ENCODE results near the gene KANK2. TPM values are rescaled to one million over a fixed set of nuclear protein-coding genes. Genes with fewer than 3 reads are reported as not detected.

Gene KANK2
- total RNA-seq, 1 donor from 2014 or later, result 387 TPM

- Mint-ChIP-seq H3K4me3 (ENCODE audit: unreplicated experiment) (no peak overlapping the region), H3K36me3 (ENCODE audit: unreplicated experiment) (peaks cover 32% of the 10 kb centered on the region), H3K27ac (ENCODE audit: unreplicated experiment) (no peak overlapping the region), H3K4me1 (ENCODE audit: unreplicated experiment) (peaks cover 3% of the 10 kb centered on the region), H3K9me3 (ENCODE audit: unreplicated experiment) (no peaks in the 10 kb centered on the region), H3K27me3 (ENCODE audit: unreplicated experiment) (no peaks in the 10 kb centered on the region)
- no peak for TF ChIP-seq CTCF (IDR thresholded peaks at IDR 0.05)
- no peak for DNase-seq (ENCODE audit: extremely low spot score, unreplicated experiment)
Observed at GRCh38 chr19:11214387-11214786, 17.0 kb upstream of the KANK2 start.

- H3K27me3 Mint-ChIP-seq (ENCODE audit: unreplicated experiment), result no peaks in the 10 kb centered on the region
- peaks cover 25% of the 10 kb centered on the region for H3K36me3 Mint-ChIP-seq (ENCODE audit: unreplicated experiment)
- H3K4me1 Mint-ChIP-seq (ENCODE audit: unreplicated experiment), result peaks cover 8% of the 10 kb centered on the region
- no peak overlapping the region for H3K27ac Mint-ChIP-seq (ENCODE audit: unreplicated experiment)
- no peak for DNase-seq (ENCODE audit: extremely low spot score, unreplicated experiment)
- TF ChIP-seq CTCF (IDR thresholded peaks at IDR 0.05), result no peak
- H3K4me3 Mint-ChIP-seq (ENCODE audit: unreplicated experiment), result no peak overlapping the region
- no peaks in the 10 kb centered on the region for H3K9me3 Mint-ChIP-seq (ENCODE audit: unreplicated experiment)
Observed at GRCh38 chr19:11210656-11210928, 13.2 kb upstream of the KANK2 start.

GRCh38 chr19:11209839-11210655, 12.7 kb upstream of the KANK2 start:
- H3K36me3 Mint-ChIP-seq (ENCODE audit: unreplicated experiment), result peaks cover 21% of the 10 kb centered on the region
- no peaks in the 10 kb centered on the region for H3K27me3 Mint-ChIP-seq (ENCODE audit: unreplicated experiment)
- H3K4me1 Mint-ChIP-seq (ENCODE audit: unreplicated experiment), result peaks cover 13% of the 10 kb centered on the region
- no peak overlapping the region for H3K27ac Mint-ChIP-seq (ENCODE audit: unreplicated experiment)
- no peak overlapping the region for H3K4me3 Mint-ChIP-seq (ENCODE audit: unreplicated experiment)
- no peak for DNase-seq (ENCODE audit: extremely low spot score, unreplicated experiment)
- TF ChIP-seq CTCF (IDR thresholded peaks at IDR 0.05), result no peak
- H3K9me3 Mint-ChIP-seq (ENCODE audit: unreplicated experiment), result no peaks in the 10 kb centered on the region

GRCh38 chr19:11208561-11209471, 11.5 kb upstream of the KANK2 start:
- no peak overlapping the region for H3K4me3 Mint-ChIP-seq (ENCODE audit: unreplicated experiment)
- H3K9me3 Mint-ChIP-seq (ENCODE audit: unreplicated experiment), result no peaks in the 10 kb centered on the region
- no peak overlapping the region for H3K27ac Mint-ChIP-seq (ENCODE audit: unreplicated experiment)

More at GRCh38 chr19:11208561-11209471, 11.5 kb upstream of the KANK2 start:
- Mint-ChIP-seq H3K27me3 (ENCODE audit: unreplicated experiment) (no peaks in the 10 kb centered on the region), H3K36me3 (ENCODE audit: unreplicated experiment) (peaks cover 18% of the 10 kb centered on the region), H3K4me1 (ENCODE audit: unreplicated experiment) (peaks cover 25% of the 10 kb centered on the region)
- DNase-seq (ENCODE audit: extremely low spot score, unreplicated experiment), result no peak
- TF ChIP-seq CTCF (IDR thresholded peaks at IDR 0.05), result no peak
